ENCODE data around the gene SSH3.

Gene SSH3

GRCh38 chr11:67301313-67301921, 1.9 kb upstream of the SSH3 start:
- no peak for TF ChIP-seq EZH2phosphoT487 (IDR thresholded peaks at IDR 0.05; ENCODE audit: borderline replicate concordance, low read length)
- TF ChIP-seq CTCF (IDR thresholded peaks at IDR 0.05; ENCODE audit: low read depth, low read length, poor library complexity, severe bottlenecking): no peak
- Histone ChIP-seq H4K20me1 (ENCODE audit: control insufficient read depth, insufficient read depth, low read depth, low read length) (no peaks in the 10 kb centered on the region), H3K27ac (ENCODE audit: low read depth, low read length) (no peak overlapping the region), H3K9me2 (replicated peaks; ENCODE audit: control insufficient read depth, low read length) (no peaks in the 10 kb centered on the region), H3K36me3 (ENCODE audit: control insufficient read depth, low read length) (peaks cover 52% of the 10 kb centered on the region), H3K4me2 (ENCODE audit: low read length) (no peak overlapping the region), H3K27me3 (ENCODE audit: control insufficient read depth, low read length) (no peaks in the 10 kb centered on the region), H3K79me2 (ENCODE audit: control insufficient read depth, low read length) (peaks cover 4% of the 10 kb centered on the region), H3K4me3 (ENCODE audit: low read length) (no peak overlapping the region), H3K4me1 (ENCODE audit: control insufficient read depth, low read length) (no peaks in the 10 kb centered on the region), H3F3A (ENCODE audit: control insufficient read depth, insufficient read depth) (no peaks in the 10 kb centered on the region), H3K9me3 (ENCODE audit: control insufficient read depth, insufficient read depth, low read length) (0 out of 2 replicates have a peak, but pooled peaks cover 2% of the 10 kb centered on the region)

GRCh38 chr11:67301951-67302516, 1.3 kb upstream of the SSH3 start:
- H3K27ac ChIP-seq (ENCODE audit: low read depth, low read length): no peak overlapping the region
- H3K4me1 ChIP-seq (ENCODE audit: control insufficient read depth, low read length): no peaks in the 10 kb centered on the region
- TF ChIP-seq EZH2phosphoT487 (IDR thresholded peaks at IDR 0.05; ENCODE audit: borderline replicate concordance, low read length): no peak
- TF ChIP-seq CTCF (IDR thresholded peaks at IDR 0.05; ENCODE audit: low read depth, low read length, poor library complexity, severe bottlenecking): no peak
- H3K4me2 ChIP-seq (ENCODE audit: low read length): no peak overlapping the region
- no peaks in the 10 kb centered on the region for H3K9me2 ChIP-seq (replicated peaks; ENCODE audit: control insufficient read depth, low read length)
- H3K9me3 ChIP-seq (ENCODE audit: control insufficient read depth, insufficient read depth, low read length): no peaks in the 10 kb centered on the region
- H3K27me3 ChIP-seq (ENCODE audit: control insufficient read depth, low read length): no peaks in the 10 kb centered on the region
- H3F3A ChIP-seq (ENCODE audit: control insufficient read depth, insufficient read depth): no peaks in the 10 kb centered on the region
- no peak overlapping the region for H3K4me3 ChIP-seq (ENCODE audit: low read length)
- no peaks in the 10 kb centered on the region for H3K79me2 ChIP-seq (ENCODE audit: control insufficient read depth, low read length)
- peaks cover 49% of the 10 kb centered on the region for H3K36me3 ChIP-seq (ENCODE audit: control insufficient read depth, low read length)
- H4K20me1 ChIP-seq (ENCODE audit: control insufficient read depth, insufficient read depth, low read depth, low read length): no peaks in the 10 kb centered on the region

- H4K20me1 ChIP-seq (ENCODE audit: control insufficient read depth, insufficient read depth, low read depth, low read length): no peaks in the 10 kb centered on the region
- H3F3A ChIP-seq (ENCODE audit: control insufficient read depth, insufficient read depth): no peaks in the 10 kb centered on the region
- no peaks in the 10 kb centered on the region for H3K9me3 ChIP-seq (ENCODE audit: control insufficient read depth, insufficient read depth, low read length)
- no peaks in the 10 kb centered on the region for H3K27me3 ChIP-seq (ENCODE audit: control insufficient read depth, low read length)
- H3K9me2 ChIP-seq (replicated peaks; ENCODE audit: control insufficient read depth, low read length): no peaks in the 10 kb centered on the region
- H3K4me2 ChIP-seq (ENCODE audit: low read length): no peak overlapping the region
- peaks cover 55% of the 10 kb centered on the region for H3K36me3 ChIP-seq (ENCODE audit: control insufficient read depth, low read length)
- H3K27ac ChIP-seq (ENCODE audit: low read depth, low read length): no peak overlapping the region
- TF ChIP-seq CTCF (IDR thresholded peaks at IDR 0.05; ENCODE audit: low read depth, low read length, poor library complexity, severe bottlenecking) (no peak), EZH2phosphoT487 (IDR thresholded peaks at IDR 0.05; ENCODE audit: borderline replicate concordance, low read length) (no peak)
- no peaks in the 10 kb centered on the region for H3K4me1 ChIP-seq (ENCODE audit: control insufficient read depth, low read length)
- no peak overlapping the region for H3K4me3 ChIP-seq (ENCODE audit: low read length)
- H3K79me2 ChIP-seq (ENCODE audit: control insufficient read depth, low read length): no peaks in the 10 kb centered on the region
Observed at GRCh38 chr11:67302571-67303131, 679 bp upstream of the SSH3 start.

Data from DOHH2 (cell line).